GM10266 (cell line): ENCODE measurements around the gene SLC38A8.

Experiments used
- DNase-seq: peaks from one replicate; pipeline ENCODE4 v3.0.0; 2012; ENCODE audit errors: extremely low spot score
- TF ChIP-seq, protein P1 (sequence below): IDR thresholded peaks from 2 replicates; pipeline ENCODE4 v1.5.1; 2012; ENCODE audit warnings: mild to moderate bottlenecking, low read depth; ENCODE audit not compliant: control insufficient read depth, insufficient read depth; ENCODE audit errors: missing control alignments

The SLC38A8 gene

GRCh38 chr16:84049403-84050060 is 6.9 kb upstream of the SLC38A8 start:
- TF ChIP-seq, protein P1, sequence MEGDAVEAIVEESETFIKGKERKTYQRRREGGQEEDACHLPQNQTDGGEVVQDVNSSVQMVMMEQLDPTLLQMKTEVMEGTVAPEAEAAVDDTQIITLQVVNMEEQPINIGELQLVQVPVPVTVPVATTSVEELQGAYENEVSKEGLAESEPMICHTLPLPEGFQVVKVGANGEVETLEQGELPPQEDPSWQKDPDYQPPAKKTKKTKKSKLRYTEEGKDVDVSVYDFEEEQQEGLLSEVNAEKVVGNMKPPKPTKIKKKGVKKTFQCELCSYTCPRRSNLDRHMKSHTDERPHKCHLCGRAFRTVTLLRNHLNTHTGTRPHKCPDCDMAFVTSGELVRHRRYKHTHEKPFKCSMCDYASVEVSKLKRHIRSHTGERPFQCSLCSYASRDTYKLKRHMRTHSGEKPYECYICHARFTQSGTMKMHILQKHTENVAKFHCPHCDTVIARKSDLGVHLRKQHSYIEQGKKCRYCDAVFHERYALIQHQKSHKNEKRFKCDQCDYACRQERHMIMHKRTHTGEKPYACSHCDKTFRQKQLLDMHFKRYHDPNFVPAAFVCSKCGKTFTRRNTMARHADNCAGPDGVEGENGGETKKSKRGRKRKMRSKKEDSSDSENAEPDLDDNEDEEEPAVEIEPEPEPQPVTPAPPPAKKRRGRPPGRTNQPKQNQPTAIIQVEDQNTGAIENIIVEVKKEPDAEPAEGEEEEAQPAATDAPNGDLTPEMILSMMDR, result no peak
- no peak for DNase-seq

DNA sequence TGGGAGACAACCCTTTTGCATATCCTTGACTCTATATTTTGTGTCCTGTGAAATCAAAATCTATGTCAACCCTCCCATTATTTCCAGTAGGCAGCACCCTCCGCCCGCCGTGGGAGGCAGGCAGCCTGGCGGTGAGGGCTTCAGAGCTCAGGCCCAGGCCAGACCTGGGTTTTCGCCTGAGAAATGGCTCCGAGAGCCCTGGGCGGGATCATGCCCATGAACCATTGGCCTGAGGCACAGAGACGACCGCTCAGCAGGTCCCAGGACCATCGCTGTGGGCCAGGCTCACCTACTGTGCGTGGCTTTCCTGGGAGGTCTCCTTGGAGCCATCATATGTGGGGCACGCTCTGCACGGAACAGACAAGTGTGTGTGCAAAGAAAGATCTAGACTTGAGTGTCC is 6.3 kb upstream of the SLC38A8 start:
- TF ChIP-seq, protein P1, result no peak
- no peak for DNase-seq

GRCh38 chr16:84048270-84048669 is 5.7 kb upstream of the SLC38A8 start:
- no peak for DNase-seq
- TF ChIP-seq, protein P1, result no peak

- no peak for DNase-seq
Measured at GRCh38 chr16:84047626-84048025, 5.0 kb upstream of the SLC38A8 start.

DNA sequence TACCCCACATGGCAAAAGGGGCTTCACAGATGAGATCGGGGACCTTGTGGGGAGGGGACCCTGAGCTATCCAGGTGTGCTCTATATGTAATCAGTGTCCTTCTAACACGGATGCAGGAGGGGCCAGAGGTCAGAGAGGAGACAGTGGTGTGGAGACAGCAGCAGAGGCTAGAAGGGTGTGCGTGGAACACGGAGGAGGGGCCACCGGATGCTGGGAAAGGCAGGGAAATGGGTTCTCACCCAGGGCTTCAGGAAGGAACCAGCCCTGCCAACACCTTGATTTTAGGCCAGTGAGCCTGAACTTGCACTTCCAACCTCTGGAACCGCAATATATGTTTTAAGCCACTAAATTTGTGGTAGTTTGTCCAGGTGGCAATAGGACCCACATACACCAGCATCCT is 4.6 kb upstream of the SLC38A8 start:
- no peak for DNase-seq
- TF ChIP-seq, protein P1, result no peak

More at GRCh38 chr16:84047626-84048025, 5.0 kb upstream of the SLC38A8 start:
- TF ChIP-seq, protein P1, result no peak

DNA sequence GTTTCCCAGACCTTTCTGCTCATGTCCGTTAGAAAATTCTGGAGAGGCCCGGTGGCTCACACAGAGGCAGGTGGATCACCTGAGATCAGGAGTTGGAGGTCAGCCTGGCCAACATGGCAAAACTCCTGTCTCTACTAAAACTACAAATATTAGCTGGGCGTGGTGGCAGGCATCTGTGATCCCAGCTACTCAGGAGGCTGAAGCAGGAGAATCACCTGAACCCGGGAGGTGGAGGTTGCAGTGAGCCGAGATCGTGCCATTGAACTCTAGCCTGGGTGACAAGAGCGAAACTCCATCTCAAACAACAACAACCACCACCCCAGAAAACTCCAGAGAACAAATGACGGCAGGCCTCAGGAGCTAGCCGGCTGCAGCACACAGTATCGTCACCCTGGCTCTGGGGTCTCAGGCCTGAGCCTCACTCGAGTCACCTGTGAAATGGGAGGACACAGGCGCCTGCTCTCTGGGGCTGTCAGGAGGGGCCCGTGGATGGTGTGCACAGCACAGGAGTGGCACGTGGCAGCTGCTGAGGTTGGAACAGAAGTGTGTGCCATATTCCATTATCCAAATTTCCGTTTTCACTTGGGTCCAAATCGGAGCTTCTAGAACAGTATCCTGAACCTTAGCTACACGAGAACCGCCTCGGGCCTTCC is 3.3 kb upstream of the SLC38A8 start:
- TF ChIP-seq, protein P1, result no peak
- no peak for DNase-seq
